CD4-positive, alpha-beta memory T cell (primary cell): Measurements from ENCODE around the gene VPS9D1. TPM values are rescaled to one million over a fixed set of nuclear protein-coding genes. Genes with fewer than 3 reads are reported as not detected.

Source experiments
- CTCF ChIA-PET: fragments of 350-600 bp; sonication (Branson Sonifier 250); formaldehyde crosslinking; loops from one replicate; lab custom pipeline; 2021; ENCODE audit warnings: inconsistent platforms; ENCODE audit not compliant: partially characterized antibody; lab: Charles Lee
- POLR2A ChIA-PET: fragments of 350-600 bp; sonication (Branson Sonifier 250); formaldehyde crosslinking; loops from one replicate; lab custom pipeline; 2021; ENCODE audit not compliant: partially characterized antibody; lab: Charles Lee
- DNase-seq, 5 donors: peaks; one replicate each; pipeline versions ENCODE4 v3.0.0 to v3.0.0-alpha.2; 2020 to 2022; ENCODE audit warnings: mixed read lengths in 1 of 5
- H3K27ac ChIP-seq: one replicate; pipeline ENCODE4 v1.7.0; 2013; ENCODE audit warnings: low read depth, low read length
- H3K27me3 ChIP-seq: 2 replicates; pipeline ENCODE4 v1.7.0; 2013; ENCODE audit warnings: mild to moderate bottlenecking, low read length, moderate library complexity; ENCODE audit not compliant: insufficient read depth
- H3K36me3 ChIP-seq: 2 replicates; pipeline ENCODE4 v1.7.0; 2013; ENCODE audit warnings: mild to moderate bottlenecking, low read length, moderate library complexity; ENCODE audit not compliant: insufficient read depth
- H3K4me1 ChIP-seq: 2 replicates; pipeline ENCODE4 v1.7.0; 2013; ENCODE audit warnings: mild to moderate bottlenecking, low read length, moderate library complexity; ENCODE audit not compliant: insufficient read depth
- H3K4me3 ChIP-seq, 2 donors: one replicate each; pipeline ENCODE4 v1.7.0; 2013; ENCODE audit warnings: low read length in 2 of 2, mild to moderate bottlenecking in 1 of 2
- H3K9me3 ChIP-seq, 2 donors: one replicate each; pipeline ENCODE4 v1.7.0; 2013; ENCODE audit warnings: low read length in 2 of 2, control low read depth in 1 of 2; ENCODE audit not compliant: control insufficient read depth in 1 of 2
- H3K27ac Mint-ChIP-seq, 7 donors: one replicate each; pipeline ENCODE4 v1.8.0; 2020 to 2021; ENCODE audit warnings: mixed read lengths in 7 of 7, mild to moderate bottlenecking in 6 of 7, inconsistent platforms in 3 of 7, moderate library complexity in 3 of 7
- H3K27me3 Mint-ChIP-seq, 2 donors: one replicate each; pipeline ENCODE4 v1.8.0; 2020 to 2021; ENCODE audit warnings: mixed read lengths in 2 of 2
- H3K36me3 Mint-ChIP-seq, 2 donors: one replicate each; pipeline ENCODE4 v1.8.0; 2020 to 2021; ENCODE audit warnings: mixed read lengths in 2 of 2, inconsistent platforms in 1 of 2, mild to moderate bottlenecking in 1 of 2
- H3K4me1 Mint-ChIP-seq, 4 donors: one replicate each; pipeline ENCODE4 v1.8.0; 2020 to 2021; ENCODE audit warnings: mixed read lengths in 4 of 4, mild to moderate bottlenecking in 1 of 4
- H3K4me3 Mint-ChIP-seq, 8 donors: one replicate each; pipeline ENCODE4 v1.8.0; 2020 to 2021; ENCODE audit warnings: mixed read lengths in 8 of 8, mild to moderate bottlenecking in 7 of 8, moderate library complexity in 6 of 8, inconsistent platforms in 3 of 8
- H3K9me3 Mint-ChIP-seq, 8 donors: one replicate each; pipeline ENCODE4 v1.8.0; 2020 to 2021; ENCODE audit warnings: mixed read lengths in 8 of 8, mild to moderate bottlenecking in 5 of 8, inconsistent platforms in 3 of 8, moderate library complexity in 1 of 8
- intact Hi-C: fragments of 100-400 bp; cut with micrococcal nuclease; formaldehyde crosslinking; loops from one replicate; pipeline ENCODE4 v1.15.1; 2023
- polyA plus RNA-seq, 2 donors: library from polyadenylated mRNA; unstranded; fragments of 300-500 nt; fragmentation: Illumina TruSeq; gene quantifications; one replicate each; pipeline ENCODE4 v1.2.3, GENCODE V29; 2021
- total RNA-seq, 2 experiments: library from RNA; stranded (reverse); gene quantifications; one replicate each; pipeline ENCODE4 v1.2.3, GENCODE V29; 2021

VPS9D1 gene
- total and polyA plus RNA-seq, 4 experiments from 2014 or later = 0.48 to 13.6 (median 7.0) TPM

DNA sequence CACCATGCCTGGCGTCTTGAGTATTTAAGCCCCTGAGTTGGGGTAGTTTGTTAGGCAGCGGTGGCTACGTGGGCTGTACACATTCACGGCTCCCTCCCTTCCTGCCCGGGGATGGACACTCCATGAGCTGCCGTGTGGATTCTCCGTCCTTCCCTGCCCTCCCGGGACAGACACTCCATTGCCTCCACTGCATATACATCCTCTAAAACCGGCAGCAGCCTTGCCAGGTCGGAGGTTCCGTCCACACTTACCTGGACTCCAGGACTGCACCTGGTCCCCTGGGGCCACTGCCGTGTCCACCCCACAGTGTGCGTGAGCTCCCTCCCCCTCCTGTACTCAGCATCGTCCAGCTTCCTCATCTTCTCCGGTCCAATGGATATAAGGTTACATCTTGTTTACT is 15.7 kb downstream of the VPS9D1 start:
- Mint-ChIP-seq H3K36me3 (peaks cover 0 to 5% of the 10 kb centered on the region in 2 donors), H3K4me3 (peak overlapping the region in 2 of 8 donors; percentile 25 to 27), H3K27ac (peak overlapping the region in 1 of 7 donors; percentile 72), H3K4me1 (peaks cover 5 to 27% (median 14%) of the 10 kb centered on the region in 4 donors), H3K9me3 (no peaks in the 10 kb centered on the region), H3K27me3 (no peaks in the 10 kb centered on the region)
- DNase-seq = no peak
- ChIA-PET CTCF (interaction anchor here (0.9 to 15.1 kb wide), 15 partner anchors 19 to 203 kb away, joined by 3 to 293 read pairs (median 9); no protein-coding TSS in a partner anchor), POLR2A (interaction anchor here (1.0 to 3.5 kb wide), 7 partner anchors 18 to 159 kb away, joined by 3 to 39 read pairs (median 5); partner anchors contain the start of gene ZNF276)
- Histone ChIP-seq H3K4me3 (no peak overlapping the region), H3K9me3 (no peaks in the 10 kb centered on the region), H3K36me3 (no peaks in the 10 kb centered on the region), H3K27me3 (no peaks in the 10 kb centered on the region), H3K27ac (no peak overlapping the region), H3K4me1 (peaks cover 23% of the 10 kb centered on the region)
- intact Hi-C loops = no loop called here

DNA sequence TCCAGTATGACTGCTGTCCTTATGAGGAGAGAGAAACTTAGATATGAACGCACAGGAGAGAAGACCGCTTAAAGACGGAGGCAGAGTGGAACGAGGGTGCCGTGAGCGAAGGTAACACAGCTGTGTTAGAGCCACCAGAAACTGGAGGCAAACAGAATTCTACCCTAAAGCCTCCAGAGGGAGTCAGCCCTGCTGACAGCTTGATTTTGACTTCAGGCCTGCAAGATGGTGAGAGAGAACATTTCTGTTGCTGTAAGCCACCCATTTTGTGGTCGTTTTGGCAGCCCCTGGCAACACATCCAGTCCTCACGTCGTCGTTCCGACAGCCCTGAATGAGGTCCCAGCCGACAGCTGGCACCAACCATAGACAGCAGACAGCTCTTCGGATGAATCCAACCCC is 16.4 kb downstream of the VPS9D1 start:
- Histone ChIP-seq H3K4me1 (peaks cover 27% of the 10 kb centered on the region), H3K9me3 (no peaks in the 10 kb centered on the region), H3K27me3 (no peaks in the 10 kb centered on the region), H3K4me3 (no peak overlapping the region), H3K36me3 (no peaks in the 10 kb centered on the region), H3K27ac (no peak overlapping the region)
- ChIA-PET POLR2A (interaction anchor here (1.5 to 6.0 kb wide), 4 partner anchors 19 to 156 kb away, joined by 6 to 59 read pairs (median 30); partner anchors contain the start of gene ZNF276), CTCF (interaction anchor here (1.9 to 15.1 kb wide), 4 partner anchors 35 to 206 kb away, joined by 6 to 293 read pairs (median 90); no protein-coding TSS in a partner anchor)
- intact Hi-C loops = no loop called here
- Mint-ChIP-seq H3K4me1 (peaks cover 6 to 32% (median 18%) of the 10 kb centered on the region in 4 donors), H3K36me3 (peaks cover 0 to 6% of the 10 kb centered on the region in 2 donors), H3K4me3 (no peak overlapping the region), H3K27me3 (no peaks in the 10 kb centered on the region), H3K9me3 (no peaks in the 10 kb centered on the region), H3K27ac (no peak overlapping the region)
- no peak for DNase-seq

- ChIA-PET POLR2A (interaction anchor here (1.0 to 6.0 kb wide), 15 partner anchors 11 to 171 kb away, joined by 3 to 59 read pairs (median 8); partner anchors contain the start of genes CDK10, CHMP1A, SPATA33 and TCF25), CTCF (interaction anchor here (0.6 to 15.1 kb wide), 11 partner anchors 7 to 208 kb away, joined by 3 to 293 read pairs (median 18); partner anchors contain the start of genes CDK10 and TCF25)
- H3K9me3 Mint-ChIP-seq = no peaks in the 10 kb centered on the region
- H3K4me1 Mint-ChIP-seq = peaks cover 9 to 34% (median 20%) of the 10 kb centered on the region in 4 donors
- peaks cover 0 to 10% of the 10 kb centered on the region in 2 donors for H3K36me3 Mint-ChIP-seq
- H3K27ac Mint-ChIP-seq = peak within 1 kb of the TSS; percentile 84 to 95 (median 92)
- Histone ChIP-seq H3K27ac (peak within 1 kb of the TSS; percentile 80), H3K36me3 (no peaks in the 10 kb centered on the region), H3K4me3 (peak within 1 kb of the TSS; percentile 34 to 64), H3K4me1 (peaks cover 30% of the 10 kb centered on the region), H3K9me3 (no peaks in the 10 kb centered on the region), H3K27me3 (no peaks in the 10 kb centered on the region)
- DNase-seq = peak; percentile 97 to 100 (median 99)
- intact Hi-C loops = loop anchor here (1.0 kb wide), 2 partner anchors 21 to 44 kb away; partner anchors contain the start of genes CHMP1A and SPATA33
- peak within 1 kb of the TSS; percentile 69 to 87 (median 82) for H3K4me3 Mint-ChIP-seq
- no peaks in the 10 kb centered on the region for H3K27me3 Mint-ChIP-seq
These were observed 19.0 kb downstream of the VPS9D1 start, which contains the start of gene SPATA2L for GRCh38 chr16:89701425-89702406. SPATA2L (minus strand) TSS chr16:89701705; CDS start chr16:89701232, 473 bp downstream.

- no peaks in the 10 kb centered on the region for H3K9me3 Mint-ChIP-seq
- peak overlapping the region; percentile 60 to 87 (median 82) for H3K4me3 Mint-ChIP-seq
- ChIA-PET POLR2A (interaction anchor here (0.6 to 6.0 kb wide), 25 partner anchors 8 to 376 kb away, joined by 3 to 59 read pairs (median 5); partner anchors contain the start of genes CDK10, CHMP1A, FANCA and SPATA33), CTCF (interaction anchor here (0.6 to 15.1 kb wide), 43 partner anchors 8 to 483 kb away, joined by 3 to 293 read pairs (median 4); partner anchors contain the start of genes CDK10, CHMP1A, MC1R and SPATA33)
- peaks cover 8 to 37% (median 17%) of the 10 kb centered on the region in 4 donors for H3K4me1 Mint-ChIP-seq
- peaks cover 33% of the 10 kb centered on the region for H3K4me1 ChIP-seq
- peak overlapping the region; percentile 84 to 95 (median 92) for H3K27ac Mint-ChIP-seq
- DNase-seq = peak; percentile 62 to 75 (median 65)
- H3K9me3 ChIP-seq = no peaks in the 10 kb centered on the region
- intact Hi-C loops = loop anchor here (1.0 kb wide), 7 partner anchors 15 to 247 kb away; partner anchors contain the start of genes CDK10, CHMP1A, DEF8 and SPATA33
- peak overlapping the region; percentile 80 for H3K27ac ChIP-seq
- no peaks in the 10 kb centered on the region for H3K27me3 ChIP-seq
- no peaks in the 10 kb centered on the region for H3K36me3 ChIP-seq
- no peaks in the 10 kb centered on the region for H3K27me3 Mint-ChIP-seq
- peaks cover 0 to 7% of the 10 kb centered on the region in 2 donors for H3K36me3 Mint-ChIP-seq
- H3K4me3 ChIP-seq = peak overlapping the region; percentile 34 to 64
These were observed 19.9 kb downstream of the VPS9D1 start for GRCh38 chr16:89700649-89701424.

GRCh38 chr16:89700100-89700648 is 20.5 kb downstream of the VPS9D1 start:
- Mint-ChIP-seq H3K4me1 (peaks cover 8 to 42% (median 16%) of the 10 kb centered on the region in 4 donors), H3K4me3 (peak overlapping the region; percentile 51 to 87 (median 70)), H3K9me3 (no peaks in the 10 kb centered on the region), H3K27me3 (no peaks in the 10 kb centered on the region), H3K27ac (peak overlapping the region; percentile 83 to 94 (median 92)), H3K36me3 (peaks cover 0 to 7% of the 10 kb centered on the region in 2 donors)
- peak overlapping the region; percentile 80 for H3K27ac ChIP-seq
- intact Hi-C loops = loop anchor here (1.0 kb wide), 5 partner anchors 14 to 248 kb away; partner anchors contain the start of genes CDK10 and DEF8
- peaks cover 34% of the 10 kb centered on the region for H3K4me1 ChIP-seq
- peak; percentile 92 to 97 (median 93) for DNase-seq
- ChIA-PET CTCF (interaction anchor here (0.6 to 15.1 kb wide), 44 partner anchors 8 to 482 kb away, joined by 3 to 293 read pairs (median 4); partner anchors contain the start of genes CDK10, CHMP1A, MC1R and SPATA33), POLR2A (interaction anchor here (0.5 to 6.0 kb wide), 27 partner anchors 9 to 376 kb away, joined by 3 to 59 read pairs (median 4); partner anchors contain the start of genes CDK10, CHMP1A, FANCA and SPATA33)
- H3K27me3 ChIP-seq = no peaks in the 10 kb centered on the region
- H3K36me3 ChIP-seq = no peaks in the 10 kb centered on the region
- no peaks in the 10 kb centered on the region for H3K9me3 ChIP-seq
- peak overlapping the region; percentile 34 to 64 for H3K4me3 ChIP-seq
